ENCODE measurements around the gene NYAP2.

DNA sequence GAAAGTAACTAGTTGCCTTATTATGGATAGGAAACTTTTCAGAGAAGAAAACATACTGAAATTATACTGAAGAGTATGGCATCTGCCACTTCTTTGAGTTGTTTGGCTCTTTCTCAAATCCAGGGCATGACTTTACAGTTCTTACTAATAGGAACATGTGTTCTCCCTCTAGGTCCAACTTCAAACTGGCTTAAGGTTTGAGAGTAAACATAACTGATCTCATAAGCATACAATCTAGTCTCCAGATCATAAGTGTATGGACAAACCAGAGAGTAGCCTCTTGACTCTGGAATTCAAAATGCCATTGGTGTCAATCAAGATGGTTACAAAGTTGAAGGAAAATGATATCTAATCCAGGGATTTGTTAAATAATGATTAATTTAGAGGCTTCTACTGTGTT, 101.5 kb downstream of the NYAP2 start:
- TF ChIP-seq USF1 (CRISPR knock-in tag; IDR thresholded peaks at IDR 0.05) (no peak), ZNF263 (CRISPR knock-in tag; IDR thresholded peaks at IDR 0.05; ENCODE audit: low read depth) (no peak), TP53 (CRISPR knock-in tag; IDR thresholded peaks at IDR 0.05) (no peak)

All from WTC11 (cell line).